H1 (cell line): ENCODE results near the gene CRTC1. TPM values are rescaled to one million over a fixed set of nuclear protein-coding genes. Genes with fewer than 3 reads are reported as not detected.

Experiments
- CTCF ChIA-PET: fragments of 300-600 bp; sonication (Branson Sonifier 250); formaldehyde crosslinking; loops from one replicate; lab custom pipeline; 2021; ENCODE audit not compliant: partially characterized antibody; lab: Charles Lee
- POLR2A ChIA-PET: fragments of 300-600 bp; sonication (Branson Sonifier 250); formaldehyde crosslinking; loops from one replicate; lab custom pipeline; 2021; ENCODE audit warnings: inconsistent platforms; ENCODE audit not compliant: partially characterized antibody; lab: Charles Lee
- DNase-seq, 2 experiments: peaks; one replicate each; pipeline versions ENCODE4 v3.0.0 to v3.0.0-alpha.2; 2010 to 2022; ENCODE audit warnings: low spot score in 2 of 2, low read depth in 1 of 2, mixed read lengths in 1 of 2
- FAIRE-seq: peaks from 2 replicates; lab custom pipeline; 2011; peaks lifted over from hg19 to GRCh38; lab: Jason Lieb, UNC
- H2AFZ ChIP-seq: 2 replicates; pipeline ENCODE4 v1.8.1; 2012; ENCODE audit warnings: low read length, inconsistent platforms
- H2AK5ac ChIP-seq: 2 replicates; pipeline ENCODE4 v1.6.1; 2013; ENCODE audit warnings: low read depth, low read length
- H2BK120ac ChIP-seq: replicated peaks from 2 replicates; pipeline ENCODE3; 2013; ENCODE audit warnings: low read depth, low read length, inconsistent platforms
- H2BK12ac ChIP-seq: 2 replicates; pipeline ENCODE4 v1.6.1; 2013; ENCODE audit warnings: low read depth, low read length
- H2BK15ac ChIP-seq: 2 replicates; pipeline ENCODE4 v1.6.1; 2013; ENCODE audit warnings: low read length
- H2BK20ac ChIP-seq: 2 replicates; pipeline ENCODE4 v1.6.1; 2013; ENCODE audit warnings: low read length
- H2BK5ac ChIP-seq: 2 replicates; pipeline ENCODE4 v1.6.1; 2013; ENCODE audit warnings: low read depth, low read length
- H3K14ac ChIP-seq: 2 replicates; pipeline ENCODE4 v1.6.1; 2013; ENCODE audit warnings: inconsistent platforms; ENCODE audit not compliant: insufficient read length
- H3K18ac ChIP-seq: 2 replicates; pipeline ENCODE4 v1.6.1; 2013; ENCODE audit warnings: low read length; ENCODE audit errors: extremely low read depth
- H3K23ac ChIP-seq: 2 replicates; pipeline ENCODE4 v1.6.1; 2013; ENCODE audit warnings: inconsistent platforms; ENCODE audit not compliant: insufficient read length
- H3K23me2 ChIP-seq: 2 replicates; pipeline ENCODE4 v1.6.1; 2013; ENCODE audit warnings: low read depth, low read length
- H3K27ac ChIP-seq: 2 replicates; pipeline ENCODE4 v1.6.1; 2011; ENCODE audit warnings: low read depth, low read length, inconsistent platforms
- H3K27me3 ChIP-seq, 4 experiments: replicated peaks in 1 of 4; 1 replicate in 1 of 4; 2 replicates in 3 of 4; pipeline versions ENCODE4 v1.6.1 to v1.8.1; 2011 to 2013; ENCODE audit warnings: low read length in 3 of 4, mild to moderate bottlenecking in 3 of 4, inconsistent platforms in 2 of 4, mixed read lengths in 2 of 4, moderate library complexity in 1 of 4; ENCODE audit not compliant: control insufficient read depth in 3 of 4, insufficient read depth in 3 of 4; ENCODE audit errors: extremely low read depth in 1 of 4
- H3K36me3 ChIP-seq, 4 experiments: 2 replicates each; pipeline versions ENCODE4 v1.6.1 to v1.8.1; 2011 to 2013; ENCODE audit warnings: mild to moderate bottlenecking in 4 of 4, low read length in 3 of 4, moderate library complexity in 2 of 4, control low read depth in 1 of 4, inconsistent platforms in 1 of 4; ENCODE audit not compliant: insufficient read depth in 4 of 4, control insufficient read depth in 2 of 4
- H3K4ac ChIP-seq: replicated peaks from 2 replicates; pipeline ENCODE3; 2013; ENCODE audit warnings: low read length, low read depth, mixed read lengths, inconsistent platforms; ENCODE audit not compliant: insufficient read length
- H3K4me1 ChIP-seq, 4 experiments: replicated peaks in 1 of 4; 1 replicate in 1 of 4; 2 replicates in 3 of 4; pipeline versions ENCODE4 v1.6.1 to v1.8.1; 2011 to 2013; ENCODE audit warnings: low read length in 3 of 4, inconsistent platforms in 2 of 4, mixed read lengths in 1 of 4; ENCODE audit not compliant: insufficient read depth in 4 of 4, control insufficient read depth in 3 of 4
- H3K4me2 ChIP-seq, 2 experiments: 2 replicates each; pipeline versions ENCODE4 v1.6.1 to v1.8.1; 2011 to 2013; ENCODE audit warnings: low read depth in 2 of 2, low read length in 2 of 2, control low read depth in 1 of 2, inconsistent platforms in 1 of 2, mild to moderate bottlenecking in 1 of 2; ENCODE audit not compliant: insufficient read depth in 1 of 2
- H3K4me3 ChIP-seq, 4 experiments: fragments of 200-600, 300-600 bp in 1 of 4; sonication (generic), shearing (Covaris generic), sonication (Bioruptor Twin) in 1 of 4; 2 replicates each; pipeline versions ENCODE4 v1.5.1 to v1.8.1; 2011 to 2016; ENCODE audit warnings: low read length in 4 of 4, low read depth in 3 of 4, control low read depth in 2 of 4, inconsistent platforms in 2 of 4, mild to moderate bottlenecking in 2 of 4, mixed read lengths in 1 of 4, moderate library complexity in 1 of 4; ENCODE audit not compliant: insufficient read depth in 2 of 4; ENCODE audit errors: extremely low read depth in 1 of 4
- H3K56ac ChIP-seq: replicated peaks from 2 replicates; pipeline ENCODE3; 2013; ENCODE audit warnings: low read depth, mild to moderate bottlenecking, mixed read lengths, low read length, inconsistent platforms; ENCODE audit not compliant: insufficient read length
- H3K79me1 ChIP-seq: 2 replicates; pipeline ENCODE4 v1.6.1; 2013; ENCODE audit warnings: low read depth, low read length, control low read depth
- H3K79me2 ChIP-seq, 2 experiments: 2 replicates each; pipeline versions ENCODE4 v1.6.1 to v1.8.1; 2012 to 2013; ENCODE audit warnings: low read length in 2 of 2, mild to moderate bottlenecking in 2 of 2, inconsistent platforms in 1 of 2; ENCODE audit not compliant: insufficient read depth in 2 of 2, control insufficient read depth in 1 of 2
- H3K9ac ChIP-seq, 4 experiments: replicated peaks in 1 of 4; 1 replicate in 1 of 4; 2 replicates in 3 of 4; pipeline versions ENCODE4 v1.6.1 to v1.8.1; 2011 to 2013; ENCODE audit warnings: low read depth in 3 of 4, low read length in 3 of 4, control low read depth in 2 of 4, mild to moderate bottlenecking in 2 of 4, moderate library complexity in 2 of 4, inconsistent platforms in 1 of 4; ENCODE audit errors: extremely low read depth in 1 of 4
- H3K9me3 ChIP-seq, 2 experiments: 2 replicates each; pipeline versions ENCODE4 v1.6.1 to v1.8.1; 2012 to 2013; ENCODE audit warnings: mild to moderate bottlenecking in 2 of 2, moderate library complexity in 2 of 2, control low read depth in 1 of 2, inconsistent platforms in 1 of 2, low read depth in 1 of 2, low read length in 1 of 2, mixed read lengths in 1 of 2; ENCODE audit not compliant: insufficient read depth in 2 of 2
- H4K20me1 ChIP-seq, 2 experiments: replicated peaks in 1 of 2; 2 replicates each; pipeline versions ENCODE3 to v1.8.1; 2011 to 2013; ENCODE audit warnings: inconsistent platforms in 2 of 2, low read length in 2 of 2, mild to moderate bottlenecking in 1 of 2; ENCODE audit not compliant: insufficient read depth in 2 of 2, control insufficient read depth in 1 of 2
- H4K5ac ChIP-seq: 2 replicates; pipeline ENCODE4 v1.6.1; 2013; ENCODE audit warnings: low read length, low read depth, mixed read lengths, inconsistent platforms; ENCODE audit not compliant: insufficient read length
- H4K8ac ChIP-seq: 2 replicates; pipeline ENCODE4 v1.8.0; 2013; ENCODE audit warnings: mild to moderate bottlenecking, moderate library complexity, low read length, inconsistent platforms; ENCODE audit not compliant: insufficient read depth; ENCODE audit errors: extremely low read depth
- H4K91ac ChIP-seq: replicated peaks from 2 replicates; pipeline ENCODE3; 2013; ENCODE audit warnings: low read length, mixed read lengths, inconsistent platforms; ENCODE audit not compliant: insufficient read length
- BRCA1 ChIP-seq: IDR thresholded peaks from 2 replicates; pipeline ENCODE4 v1.6.1; 2012; ENCODE audit warnings: low read depth, low read length, improper control_type of control experiment
- E2F6 ChIP-seq: IDR thresholded peaks from 2 replicates; pipeline ENCODE4 v1.6.1; 2012; ENCODE audit warnings: inconsistent platforms
- RFX5 ChIP-seq: IDR thresholded peaks from 2 replicates; pipeline ENCODE4 v1.6.1; 2011; ENCODE audit warnings: low read depth, low read length, improper control_type of control experiment, borderline replicate concordance
- SRF ChIP-seq: IDR thresholded peaks from 2 replicates; pipeline ENCODE4 v1.6.1; 2011; ENCODE audit warnings: mild to moderate bottlenecking, low read depth, low read length, moderate library complexity
- WGBS, 2 experiments: shearing (Covaris generic) in 1 of 2; methylation state at CpG; one replicate each; pipeline versions ENCODE4 v1.1.6 to v1.1.7; 2013 to 2015; ENCODE audit warnings: low lambda C conversion rate in 2 of 2, mixed read lengths in 2 of 2, inconsistent platforms in 1 of 2, low coverage in 1 of 2, missing lambda C conversion rate in 1 of 2; ENCODE audit not compliant: insufficient replicate concordance in 2 of 2, insufficient coverage in 1 of 2, insufficient read length in 1 of 2; ENCODE audit errors: extremely low coverage in 1 of 2, missing lambda C conversion rate in 1 of 2; 5-methylcytosine and 5-hydroxymethylcytosine counted together
- polyA plus RNA-seq, 7 experiments: library from polyadenylated mRNA; depleted of rRNA in 3 of 7; stranded (reverse) in 5 of 7; unstranded in 2 of 7; fragments of >200 nt in 5 of 7; fragments of 200-250 nt in 2 of 7; gene quantifications; 1 replicate in 5 of 7; 2 replicates in 1 of 7; 4 replicates in 1 of 7; pipeline versions ENCODE4 v1.2.1 to v1.2.3, GENCODE V29; 2011 to 2013; ENCODE audit warnings: missing spikeins in 2 of 7, mixed read lengths in 2 of 7
- total RNA-seq: library from RNA; stranded (reverse); fragmentation: NEBNext Ultra II Directional; extraction: Animal tissue kit (Norgen Biotek cat#: 25700); gene quantifications from 2 replicates; pipeline ENCODE4 v1.2.1, GENCODE V29; 2021

The CRTC1 gene
- total and polyA plus RNA-seq, 2 of the 8 experiments (the other 6 are each of a cell fraction or from before 2014, with no cell fraction given): 2.9 to 8.5 TPM

- Histone ChIP-seq H3K14ac (no peak overlapping the region), H3K4me2 (peak overlapping the region; percentile 73 to 96; a peak in 3 of 4 replicates), H3K23ac (no peak overlapping the region), H3K9ac (no peak overlapping the region), H4K5ac (no peak overlapping the region), H2BK120ac (no peak overlapping the region), H3K4me1 (peaks cover 0 to 8% (median 5%) of the 10 kb centered on the region in 4 experiments; a peak in 5 of 7 replicates), H2AFZ (no peak overlapping the region), H3K18ac (no peak overlapping the region), H2BK15ac (no peak overlapping the region), H2BK5ac (no peak overlapping the region), H2BK12ac (no peak overlapping the region), H3K4ac (no peak overlapping the region), H3K9me3 (no peaks in the 10 kb centered on the region), H3K4me3 (peak overlapping the region in 2 of 4 experiments; percentile 73 to 81; a peak in 2 of 8 replicates), H3K79me2 (peaks cover 3 to 34% of the 10 kb centered on the region in 2 experiments; a peak in 3 of 4 replicates), H3K56ac (no peak overlapping the region), H4K91ac (no peak overlapping the region), H3K27me3 (no peaks in the 10 kb centered on the region), H4K20me1 (peaks cover 2 to 11% of the 10 kb centered on the region in 2 experiments), H3K36me3 (no peaks in the 10 kb centered on the region), H3K27ac (no peak overlapping the region), H3K23me2 (peaks cover 9% of the 10 kb centered on the region; the same call in 1 of the 2 replicates), H4K8ac (peak overlapping the region; percentile 28; the same call in 1 of the 2 replicates), H3K79me1 (peaks cover 13% of the 10 kb centered on the region), H2BK20ac (no peak overlapping the region), H2AK5ac (0 out of 2 replicates have a peak overlapping the region, but pooled peaks have one; percentile 65)
- CTCF ChIA-PET: interaction anchor here (1.6 kb wide), 1 partner anchor 8 kb away, joined by 4 read pairs; no protein-coding TSS in a partner anchor
- WGBS, 2 experiments: 100% methylated on average over 2 of the region's 3 CpGs; no CpG with 5 or more reads in 1 of the 2 experiments
- POLR2A ChIA-PET: interaction anchor here (0.9 to 1.4 kb wide), 2 partner anchors 11 to 127 kb away, joined by 3 to 5 read pairs; partner anchors contain the start of gene KXD1
- FAIRE-seq (no peak), DNase-seq (no peak)
- TF ChIP-seq RFX5 (no peak), E2F6 (no peak), BRCA1 (no peak), SRF (no peak)
Measured at GRCh38 chr19:18684642-18684993, 1.1 kb downstream of the CRTC1 start.
